Peyer's patch (tissue), 4 donors: ENCODE results near the gene ATL3. TPM values are rescaled to one million over a fixed set of nuclear protein-coding genes. Genes with fewer than 3 reads are reported as not detected.
A peak's percentile ranks its signal among the peaks of the same experiment; 100 is the strongest.
"Not testable (repeated sequence)": the region's sequence is repeated elsewhere in the genome, so short reads cannot be mapped to it uniquely, and the experiment has no call there.

Experiments used
- DNase-seq, 3 donors: peaks; one replicate each; pipeline ENCODE4 v3.0.0-alpha.2; 2017 to 2019
- H3K27ac ChIP-seq, 4 donors: fragments of 200-600 bp; sonication (generic); one replicate each; pipeline ENCODE4 v1.5.1; 2016 to 2019
- H3K27me3 ChIP-seq, 2 donors: fragments of 200-600 bp; sonication (generic); one replicate each; pipeline ENCODE4 v1.5.1; 2019
- H3K36me3 ChIP-seq, 3 donors: fragments of 200-600 bp; sonication (generic); one replicate each; pipeline ENCODE4 v1.5.1; 2016 to 2019
- H3K4me1 ChIP-seq, 4 donors: fragments of 200-600 bp; sonication (generic); one replicate each; pipeline ENCODE4 v1.5.1; 2016 to 2019
- H3K4me3 ChIP-seq, 4 donors: fragments of 200-600 bp; sonication (generic); 1 replicate in 3 of 4; 2 replicates in 1 of 4; pipeline ENCODE4 v1.5.1; 2016 to 2019; ENCODE audit warnings: mild to moderate bottlenecking in 1 of 4
- H3K9me3 ChIP-seq, 4 donors: fragments of 200-600 bp; sonication (generic); one replicate each; pipeline ENCODE4 v1.5.1; 2016 to 2019; ENCODE audit warnings: mild to moderate bottlenecking in 1 of 4
- CTCF ChIP-seq, 6 experiments: fragments of 450-650 bp in 4 of 6; fragments of 200-600 bp in 2 of 6; sonication (generic) in 1 of 6; IDR thresholded peaks; one replicate each; pipeline ENCODE4 v1.5.1; 2017 to 2019; ENCODE audit warnings: antibody characterized with exemption in 6 of 6, mild to moderate bottlenecking in 3 of 6, moderate library complexity in 1 of 6
- POLR2A ChIP-seq, 2 donors: fragments of 450-650 bp; IDR thresholded peaks; one replicate each; pipeline ENCODE4 v1.5.1; 2017; ENCODE audit warnings: antibody characterized with exemption in 2 of 2, mild to moderate bottlenecking in 2 of 2, moderate library complexity in 2 of 2
- total RNA-seq, 4 donors: library from RNA; depleted of rRNA; stranded (reverse); fragments of >200 nt; gene quantifications; one replicate each; pipeline ENCODE4 v1.1.0, GENCODE V29; 2016

The ATL3 gene
- total RNA-seq, 4 donors from 2014 or later: 25.5 to 38.4 (median 31.3) TPM

- H3K4me1 ChIP-seq: peaks cover 0 to 15% (median 0%) of the 10 kb centered on the region in 4 donors
- H3K36me3 ChIP-seq: no peaks in the 10 kb centered on the region
- no peak for DNase-seq
- no peak overlapping the region for H3K4me3 ChIP-seq
- H3K27ac ChIP-seq: peak overlapping the region in 1 of 4 donors; percentile 84
- TF ChIP-seq POLR2A (IDR thresholded peaks at IDR 0.05) (no peak), CTCF (IDR thresholded peaks at IDR 0.05) (no peak)
- H3K9me3 ChIP-seq: no peaks in the 10 kb centered on the region
- no peaks in the 10 kb centered on the region for H3K27me3 ChIP-seq
These were observed 60.4 kb downstream of the ATL3 start for GRCh38 chr11:63610604-63611394.

GRCh38 chr11:63609971-63610580, 61.1 kb downstream of the ATL3 start:
- no peaks in the 10 kb centered on the region for H3K27me3 ChIP-seq
- no peaks in the 10 kb centered on the region for H3K9me3 ChIP-seq
- peak overlapping the region in 2 of 4 donors; percentile 58 to 84 for H3K27ac ChIP-seq
- H3K4me1 ChIP-seq: peaks cover 0 to 15% (median 0%) of the 10 kb centered on the region in 4 donors
- DNase-seq: no peak
- no peaks in the 10 kb centered on the region for H3K36me3 ChIP-seq
- no peak overlapping the region for H3K4me3 ChIP-seq
- TF ChIP-seq CTCF (IDR thresholded peaks at IDR 0.05) (no peak), POLR2A (IDR thresholded peaks at IDR 0.05) (no peak)

- DNase-seq: peak in 2 of 3 donors; percentile 67 to 77
- Histone ChIP-seq H3K36me3 (no peaks in the 10 kb centered on the region), H3K9me3 (no peaks in the 10 kb centered on the region), H3K27ac (peak overlapping the region in 3 of 4 donors; percentile 1 to 84 (median 58)), H3K4me1 (peaks cover 0 to 15% (median 0%) of the 10 kb centered on the region in 4 donors), H3K27me3 (no peaks in the 10 kb centered on the region), H3K4me3 (no peak overlapping the region)
- TF ChIP-seq CTCF (IDR thresholded peaks at IDR 0.05): no peak
- TF ChIP-seq POLR2A (IDR thresholded peaks at IDR 0.05): peak in 1 of 2 donors; percentile 12
These were observed 61.6 kb downstream of the ATL3 start for GRCh38 chr11:63609536-63609935.

DNA sequence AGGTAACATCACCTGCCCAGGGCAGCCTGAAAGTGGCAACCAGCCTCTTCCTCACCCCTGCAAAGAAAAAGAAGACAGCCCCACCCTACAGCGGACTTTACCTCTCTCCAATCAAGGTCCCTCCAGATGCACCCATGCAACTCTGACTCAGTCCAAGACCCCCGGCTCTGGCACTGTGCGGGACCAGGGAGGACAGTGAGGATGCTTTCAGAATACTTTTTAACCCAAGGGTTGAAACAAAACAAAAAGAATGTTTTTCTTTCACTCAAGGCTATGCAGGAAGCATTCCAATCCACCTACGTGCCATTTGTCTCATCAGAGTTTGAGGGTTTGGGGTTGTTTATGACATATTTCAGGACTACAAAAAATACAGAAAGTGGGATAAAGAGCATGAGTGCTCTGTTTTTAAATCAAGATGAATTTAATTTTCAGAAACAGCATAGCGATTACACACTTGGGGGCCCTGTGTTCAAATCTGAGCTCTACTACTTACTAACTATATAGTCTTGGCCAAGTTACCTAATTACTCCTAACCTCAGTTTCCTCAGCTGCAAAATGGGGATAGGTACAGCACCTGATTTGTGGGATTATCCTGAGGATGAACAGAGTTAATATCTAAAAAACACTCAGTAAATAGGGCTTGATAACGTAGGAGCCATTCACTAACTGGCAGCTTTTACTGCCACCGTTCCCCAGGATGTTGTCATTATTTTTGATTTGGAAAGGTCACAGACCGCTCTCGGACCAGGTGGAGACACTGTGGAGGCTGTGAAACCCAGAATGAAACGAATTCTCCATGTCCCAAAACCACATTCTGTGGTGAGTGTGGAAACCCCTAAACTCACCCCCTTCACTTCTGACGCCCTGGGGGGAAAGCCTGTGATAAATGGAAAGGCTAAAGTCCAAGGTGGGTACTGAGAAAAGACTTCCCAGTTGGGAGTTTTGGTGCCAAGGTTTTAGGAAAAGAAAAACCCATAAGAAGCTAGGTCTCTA, 62.5 kb downstream of the ATL3 start:
- H3K4me1 ChIP-seq: peaks cover 0 to 15% (median 0%) of the 10 kb centered on the region in 4 donors
- peak overlapping the region in 3 of 4 donors; percentile 1 to 84 (median 58) for H3K27ac ChIP-seq
- H3K27me3 ChIP-seq: no peaks in the 10 kb centered on the region
- TF ChIP-seq POLR2A (IDR thresholded peaks at IDR 0.05) (no peak), CTCF (IDR thresholded peaks at IDR 0.05) (no peak)
- H3K4me3 ChIP-seq: no peak overlapping the region
- DNase-seq: no peak
- no peaks in the 10 kb centered on the region for H3K9me3 ChIP-seq
- no peaks in the 10 kb centered on the region for H3K36me3 ChIP-seq

GRCh38 chr11:63603180-63603518, 68.0 kb downstream of the ATL3 start:
- Histone ChIP-seq H3K4me1 (peaks cover 0 to 6% (median 0%) of the 10 kb centered on the region in 4 donors), H3K36me3 (no peaks in the 10 kb centered on the region), H3K9me3 (no peaks in the 10 kb centered on the region), H3K27ac (no peak overlapping the region), H3K27me3 (no peaks in the 10 kb centered on the region), H3K4me3 (no peak overlapping the region)
- TF ChIP-seq CTCF (IDR thresholded peaks at IDR 0.05): no peak
- TF ChIP-seq POLR2A (IDR thresholded peaks at IDR 0.05): no peak
- no peak for DNase-seq

DNA sequence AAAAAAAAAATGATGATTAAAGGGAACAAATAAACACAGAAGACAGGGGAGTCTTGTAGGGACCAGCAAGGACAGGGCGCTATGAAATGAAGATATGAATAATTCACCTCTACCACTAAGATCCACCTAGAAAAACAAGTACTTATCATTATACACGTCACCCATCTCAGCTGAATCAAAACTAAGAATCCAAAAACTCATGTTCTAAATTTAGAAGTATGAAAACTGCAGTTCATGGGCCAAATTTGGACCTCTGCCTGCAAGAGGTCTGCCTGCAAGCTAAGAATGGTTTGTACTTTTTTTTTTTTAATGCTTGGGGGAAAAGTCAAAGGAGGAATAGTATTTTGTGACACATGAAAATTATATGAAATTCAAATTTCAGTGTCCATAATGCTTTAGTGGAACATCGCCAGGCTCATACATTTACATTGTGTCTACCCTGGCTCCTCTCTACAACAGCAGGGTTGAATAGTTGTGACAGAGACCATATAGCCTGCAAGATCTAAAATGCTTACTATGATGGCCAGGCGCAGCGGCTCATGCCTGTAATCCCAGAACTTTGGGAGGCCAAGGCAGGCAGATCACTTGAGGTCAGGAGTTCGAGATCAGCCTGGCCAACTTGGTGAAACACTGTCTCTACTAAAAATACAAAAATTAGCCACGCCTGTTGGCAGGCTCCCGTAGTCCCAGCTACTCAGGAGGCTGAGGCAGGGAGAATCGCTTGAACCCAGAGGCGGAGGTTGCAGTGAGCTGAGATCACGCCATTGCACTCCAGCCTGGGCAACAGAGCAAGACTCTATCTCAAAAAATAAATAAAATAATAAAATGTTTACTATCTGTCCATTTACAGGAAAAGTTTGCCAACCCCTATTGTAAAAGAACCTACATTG, 68.6 kb downstream of the ATL3 start:
- not testable (repeated sequence) for DNase-seq, H3K27me3 ChIP-seq, H3K27ac ChIP-seq

More for the DNA sequence above, 68.6 kb downstream of the ATL3 start:
- not testable (repeated sequence) for H3K4me1 ChIP-seq, H3K36me3 ChIP-seq, H3K9me3 ChIP-seq, H3K4me3 ChIP-seq
